GM12801 (cell line): ENCODE results near the gene GBGT1.

Experiments used
- TF ChIP-seq, protein P1 (sequence below): IDR thresholded peaks from one replicate; pipeline ENCODE4 v1.5.1; 2011; ENCODE audit warnings: control low read depth; ENCODE audit not compliant: insufficient read length; ENCODE audit errors: extremely low read depth

GBGT1 gene

DNA sequence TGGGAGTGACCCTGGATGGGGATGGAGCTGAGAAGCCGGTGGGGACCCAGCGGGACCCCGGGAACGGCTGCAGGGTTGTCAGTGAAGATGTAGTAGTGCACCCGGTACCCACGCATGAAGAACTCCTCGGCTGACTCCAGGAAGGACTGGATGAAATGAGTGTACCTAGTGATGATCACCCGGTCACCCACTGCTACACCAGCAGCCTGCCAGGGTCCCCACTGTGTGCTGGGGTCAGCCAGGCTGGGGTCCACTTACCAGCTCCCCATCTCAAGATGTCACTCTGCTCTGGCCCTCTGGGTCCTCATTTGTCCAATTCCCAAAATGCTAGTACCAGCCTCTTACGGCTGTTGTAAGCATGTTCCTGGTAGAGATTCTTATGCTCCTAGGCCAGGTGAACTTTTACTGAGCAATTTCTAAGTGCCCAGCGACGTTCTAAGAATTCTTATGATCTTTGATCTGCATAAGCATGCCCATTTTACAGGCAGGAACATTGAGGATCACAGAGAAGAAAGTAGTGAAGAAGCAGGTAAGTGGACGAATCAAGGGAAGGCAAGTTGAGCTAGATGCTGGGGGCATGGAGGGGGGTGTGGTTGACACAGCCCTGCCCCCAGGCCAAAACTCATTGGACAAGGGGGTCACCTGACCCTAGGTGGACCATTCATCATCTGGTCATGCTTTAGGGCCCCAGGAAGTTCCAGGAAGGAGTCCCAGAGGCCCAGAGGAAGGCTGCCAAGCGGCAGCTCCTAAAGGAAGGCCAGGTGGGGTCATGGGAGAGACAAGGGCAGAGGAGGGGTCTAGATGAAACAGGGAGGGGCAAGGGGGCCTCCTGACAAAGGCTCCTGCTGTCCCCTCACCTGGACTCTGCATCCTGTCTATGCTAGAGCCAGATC, 9.4 kb downstream of the GBGT1 start:
- TF ChIP-seq, protein P1, sequence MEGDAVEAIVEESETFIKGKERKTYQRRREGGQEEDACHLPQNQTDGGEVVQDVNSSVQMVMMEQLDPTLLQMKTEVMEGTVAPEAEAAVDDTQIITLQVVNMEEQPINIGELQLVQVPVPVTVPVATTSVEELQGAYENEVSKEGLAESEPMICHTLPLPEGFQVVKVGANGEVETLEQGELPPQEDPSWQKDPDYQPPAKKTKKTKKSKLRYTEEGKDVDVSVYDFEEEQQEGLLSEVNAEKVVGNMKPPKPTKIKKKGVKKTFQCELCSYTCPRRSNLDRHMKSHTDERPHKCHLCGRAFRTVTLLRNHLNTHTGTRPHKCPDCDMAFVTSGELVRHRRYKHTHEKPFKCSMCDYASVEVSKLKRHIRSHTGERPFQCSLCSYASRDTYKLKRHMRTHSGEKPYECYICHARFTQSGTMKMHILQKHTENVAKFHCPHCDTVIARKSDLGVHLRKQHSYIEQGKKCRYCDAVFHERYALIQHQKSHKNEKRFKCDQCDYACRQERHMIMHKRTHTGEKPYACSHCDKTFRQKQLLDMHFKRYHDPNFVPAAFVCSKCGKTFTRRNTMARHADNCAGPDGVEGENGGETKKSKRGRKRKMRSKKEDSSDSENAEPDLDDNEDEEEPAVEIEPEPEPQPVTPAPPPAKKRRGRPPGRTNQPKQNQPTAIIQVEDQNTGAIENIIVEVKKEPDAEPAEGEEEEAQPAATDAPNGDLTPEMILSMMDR = no peak

GRCh38 chr9:133153227-133154096, 10.3 kb downstream of the GBGT1 start:
- TF ChIP-seq, protein P1 = no peak

DNA sequence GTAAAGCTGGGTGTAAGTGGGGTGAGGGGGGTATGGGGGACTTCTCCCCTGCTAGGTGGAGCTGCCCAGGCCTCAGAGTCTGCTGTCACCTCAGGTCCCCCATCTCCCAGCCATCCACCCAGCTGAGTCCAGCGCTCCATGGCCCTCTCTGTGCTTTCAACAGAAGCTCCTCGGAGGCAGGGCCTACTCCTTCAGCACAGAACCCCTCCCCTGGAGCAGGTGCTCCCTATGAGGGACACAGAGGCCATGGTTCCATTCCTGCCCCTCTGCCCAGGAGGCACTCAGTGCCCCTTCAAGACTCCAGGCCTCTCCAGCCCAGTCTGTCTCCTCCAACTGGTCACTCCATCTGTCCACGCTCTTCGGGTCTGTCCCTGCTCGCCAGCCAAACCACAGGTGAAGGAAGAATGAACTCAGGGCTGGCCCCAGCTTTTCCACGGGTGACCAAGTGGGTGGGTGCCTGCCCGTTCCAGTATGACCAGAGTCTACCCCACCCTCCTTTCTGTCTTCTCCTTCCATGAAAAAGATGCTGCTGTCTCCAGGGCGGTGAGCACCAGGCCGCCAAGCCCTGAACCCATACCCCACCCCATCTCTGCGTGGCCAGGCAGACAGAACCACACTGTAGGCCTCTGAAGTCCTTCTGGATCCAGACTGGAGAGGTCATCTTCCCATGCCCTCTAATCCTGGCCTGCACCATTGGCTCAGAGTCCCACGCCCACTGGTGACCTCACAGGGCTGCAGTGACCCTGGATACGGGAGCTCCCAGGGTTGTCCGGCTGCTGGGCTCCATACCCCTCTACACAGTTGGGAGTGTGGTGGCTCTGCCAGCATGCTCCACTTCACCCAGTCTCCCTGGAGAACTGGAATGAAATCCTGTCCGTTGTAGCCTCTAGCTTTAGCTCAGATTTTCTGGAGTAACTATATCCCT, 11.9 kb downstream of the GBGT1 start:
- TF ChIP-seq, protein P1 = no peak

GRCh38 chr9:133151041-133151440, 12.7 kb downstream of the GBGT1 start:
- TF ChIP-seq, protein P1 = no peak

GRCh38 chr9:133149130-133150015, 14.3 kb downstream of the GBGT1 start:
- TF ChIP-seq, protein P1 = no peak

DNA sequence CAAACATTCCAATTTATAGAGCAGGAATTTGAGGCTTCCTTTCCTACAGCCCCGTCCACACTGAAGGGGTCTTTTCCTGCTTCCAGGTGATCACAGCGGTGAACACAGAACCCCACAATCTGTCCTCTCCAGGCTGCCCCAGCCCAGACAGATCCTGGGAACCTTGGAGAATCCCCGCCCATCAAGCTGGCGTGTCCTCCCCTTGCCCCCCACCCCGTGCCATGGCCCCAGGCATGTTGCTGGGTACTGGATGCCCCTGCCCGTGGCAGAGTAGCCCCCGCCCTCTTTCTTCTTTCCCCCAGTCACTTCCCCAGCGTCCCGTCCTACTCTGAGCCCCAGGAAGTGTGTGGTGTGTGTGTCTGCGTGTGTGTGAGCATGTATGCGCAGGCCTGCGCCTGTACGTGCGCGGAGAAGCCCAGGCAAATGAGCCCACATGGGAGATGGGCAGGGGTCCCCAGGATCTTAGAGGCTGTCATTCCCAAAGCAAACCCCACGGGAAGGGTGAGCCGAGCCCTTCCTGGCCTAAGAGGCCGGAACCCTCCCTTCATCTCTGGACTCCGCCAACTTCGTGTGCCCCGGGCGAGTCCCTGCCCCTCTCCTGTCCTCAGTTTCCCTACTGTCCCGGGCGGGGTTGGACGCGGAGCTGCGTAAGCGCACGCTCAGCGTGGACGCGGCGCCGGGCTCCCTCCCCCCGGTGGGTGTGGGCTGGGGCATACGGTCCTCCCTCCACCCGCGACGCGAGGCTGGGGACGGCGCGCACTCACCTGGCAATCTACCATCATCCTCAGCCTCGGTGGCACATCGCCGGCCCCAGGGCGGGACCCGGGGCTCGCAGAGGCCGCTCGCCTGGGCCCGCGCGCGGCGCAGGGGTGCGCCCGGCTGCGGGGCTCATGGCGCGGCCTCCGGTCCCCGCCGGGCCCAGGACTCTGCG, 15.2 kb downstream of the GBGT1 start:
- TF ChIP-seq, protein P1 = no peak
